Measurements from ENCODE around the gene RASA4B. TPM values are rescaled to one million over a fixed set of nuclear protein-coding genes. Genes with fewer than 3 reads are reported as not detected.
"Not testable (repeated sequence)": the region's sequence is repeated elsewhere in the genome, so short reads cannot be mapped to it uniquely, and the experiment has no call there.

The RASA4B gene
- total RNA-seq, 1 experiment from 2014 or later, result 6.0 TPM

GRCh38 chr7:102497308-102497707, 20.3 kb downstream of the RASA4B start:
- H3K27me3 ChIP-seq (ENCODE audit: insufficient read depth, low read length); H3K79me2 ChIP-seq (ENCODE audit: insufficient read depth, low read length); H3K9ac ChIP-seq (ENCODE audit: low read length); ATAC-seq; H2AFZ ChIP-seq (ENCODE audit: low read depth, low read length, poor library complexity, severe bottlenecking); H3K36me3 ChIP-seq (ENCODE audit: control insufficient read depth in 1 of 2, insufficient read depth in 2 of 2, low read length in 2 of 2); DNase-seq (ENCODE audit: low read depth, low spot score); intact Hi-C loops (cut with micrococcal nuclease); H3K27ac ChIP-seq (ENCODE audit: low read depth, low read length); H3K4me1 ChIP-seq (ENCODE audit: control insufficient read depth in 1 of 2, insufficient read depth in 2 of 2, low read length in 2 of 2); H3K4me3 ChIP-seq (replicated peaks in 1 of 2; ENCODE audit: low read depth in 1 of 2, low read length in 2 of 2); BruUV-seq (replicated peaks); RAD21 ChIA-PET (ENCODE audit: low non-redundant PET in 1 of 2, low total read pairs in 2 of 2, uncharacterized antibody in 2 of 2, unreplicated experiment in 2 of 2); POLR2A ChIA-PET; CTCF ChIA-PET; H4K20me1 ChIP-seq (ENCODE audit: insufficient read depth); H3K4me2 ChIP-seq (ENCODE audit: low read length); H3K9me3 ChIP-seq (ENCODE audit: control insufficient read depth in 1 of 2, insufficient read depth in 1 of 2, low read depth in 1 of 2, low read length in 2 of 2); H3K9me2 ChIP-seq (ENCODE audit: insufficient read depth): not testable (repeated sequence)

- H3K9ac ChIP-seq (ENCODE audit: low read length); POLR2A ChIA-PET; CTCF ChIA-PET; BruUV-seq (replicated peaks); RAD21 ChIA-PET (ENCODE audit: low non-redundant PET in 1 of 2, low total read pairs in 2 of 2, uncharacterized antibody in 2 of 2, unreplicated experiment in 2 of 2); H3K9me2 ChIP-seq (ENCODE audit: insufficient read depth); H3K4me3 ChIP-seq (replicated peaks in 1 of 2; ENCODE audit: low read depth in 1 of 2, low read length in 2 of 2); H3K79me2 ChIP-seq (ENCODE audit: insufficient read depth, low read length); H3K9me3 ChIP-seq (ENCODE audit: control insufficient read depth in 1 of 2, insufficient read depth in 1 of 2, low read depth in 1 of 2, low read length in 2 of 2); H3K27me3 ChIP-seq (ENCODE audit: insufficient read depth, low read length); intact Hi-C loops (cut with micrococcal nuclease); H3K4me2 ChIP-seq (ENCODE audit: low read length); ATAC-seq; H3K36me3 ChIP-seq (ENCODE audit: control insufficient read depth in 1 of 2, insufficient read depth in 2 of 2, low read length in 2 of 2); DNase-seq (ENCODE audit: low read depth, low spot score); H4K20me1 ChIP-seq (ENCODE audit: insufficient read depth); H3K27ac ChIP-seq (ENCODE audit: low read depth, low read length); H2AFZ ChIP-seq (ENCODE audit: low read depth, low read length, poor library complexity, severe bottlenecking); H3K4me1 ChIP-seq (ENCODE audit: control insufficient read depth in 1 of 2, insufficient read depth in 2 of 2, low read length in 2 of 2): not testable (repeated sequence)
Observed at GRCh38 chr7:102496861-102497260, 20.7 kb downstream of the RASA4B start.

GRCh38 chr7:102494473-102495149, 23.0 kb downstream of the RASA4B start:
- H3K27ac ChIP-seq (ENCODE audit: low read depth, low read length); H3K36me3 ChIP-seq (ENCODE audit: control insufficient read depth in 1 of 2, insufficient read depth in 2 of 2, low read length in 2 of 2); BruUV-seq (replicated peaks); H3K27me3 ChIP-seq (ENCODE audit: insufficient read depth, low read length); H3K79me2 ChIP-seq (ENCODE audit: insufficient read depth, low read length); POLR2A ChIA-PET; H3K4me1 ChIP-seq (ENCODE audit: control insufficient read depth in 1 of 2, insufficient read depth in 2 of 2, low read length in 2 of 2); H3K9ac ChIP-seq (ENCODE audit: low read length); CTCF ChIA-PET; H3K4me2 ChIP-seq (ENCODE audit: low read length); H4K20me1 ChIP-seq (ENCODE audit: insufficient read depth); H3K4me3 ChIP-seq (replicated peaks in 1 of 2; ENCODE audit: low read depth in 1 of 2, low read length in 2 of 2); intact Hi-C loops (cut with micrococcal nuclease); H3K9me2 ChIP-seq (ENCODE audit: insufficient read depth); ATAC-seq; H3K9me3 ChIP-seq (ENCODE audit: control insufficient read depth in 1 of 2, insufficient read depth in 1 of 2, low read depth in 1 of 2, low read length in 2 of 2); RAD21 ChIA-PET (ENCODE audit: low non-redundant PET in 1 of 2, low total read pairs in 2 of 2, uncharacterized antibody in 2 of 2, unreplicated experiment in 2 of 2); DNase-seq (ENCODE audit: low read depth, low spot score); H2AFZ ChIP-seq (ENCODE audit: low read depth, low read length, poor library complexity, severe bottlenecking): not testable (repeated sequence)

DNA sequence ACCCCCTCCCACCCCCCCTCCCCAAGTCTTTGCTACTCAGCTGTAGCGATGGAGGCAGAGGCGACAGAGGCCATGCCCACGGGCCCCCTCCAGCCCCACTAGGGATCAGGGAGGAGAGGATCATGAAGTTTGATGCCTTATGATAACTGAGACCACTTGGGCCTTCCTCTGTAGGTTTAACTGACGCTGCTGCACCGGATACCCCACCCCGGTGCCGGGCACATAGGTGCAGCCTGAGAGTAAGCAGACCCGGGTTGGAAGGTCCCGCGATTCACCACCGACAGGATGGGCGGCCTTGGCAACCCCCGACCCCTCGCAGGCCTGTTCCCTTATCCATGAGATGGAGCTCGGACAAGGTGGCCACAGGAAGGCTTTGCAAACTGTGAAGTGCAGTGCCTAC, 23.6 kb downstream of the RASA4B start:
- intact Hi-C loops (cut with micrococcal nuclease); H3K4me2 ChIP-seq (ENCODE audit: low read length); H3K36me3 ChIP-seq (ENCODE audit: control insufficient read depth in 1 of 2, insufficient read depth in 2 of 2, low read length in 2 of 2); POLR2A ChIA-PET; H3K9me2 ChIP-seq (ENCODE audit: insufficient read depth); H3K4me3 ChIP-seq (replicated peaks in 1 of 2; ENCODE audit: low read depth in 1 of 2, low read length in 2 of 2); H3K9me3 ChIP-seq (ENCODE audit: control insufficient read depth in 1 of 2, insufficient read depth in 1 of 2, low read depth in 1 of 2, low read length in 2 of 2); H3K27ac ChIP-seq (ENCODE audit: low read depth, low read length); H3K27me3 ChIP-seq (ENCODE audit: insufficient read depth, low read length); H3K4me1 ChIP-seq (ENCODE audit: control insufficient read depth in 1 of 2, insufficient read depth in 2 of 2, low read length in 2 of 2); H3K79me2 ChIP-seq (ENCODE audit: insufficient read depth, low read length); DNase-seq (ENCODE audit: low read depth, low spot score); H4K20me1 ChIP-seq (ENCODE audit: insufficient read depth); ATAC-seq; CTCF ChIA-PET; RAD21 ChIA-PET (ENCODE audit: low non-redundant PET in 1 of 2, low total read pairs in 2 of 2, uncharacterized antibody in 2 of 2, unreplicated experiment in 2 of 2); H3K9ac ChIP-seq (ENCODE audit: low read length); BruUV-seq (replicated peaks); H2AFZ ChIP-seq (ENCODE audit: low read depth, low read length, poor library complexity, severe bottlenecking): not testable (repeated sequence)
